Measurements from ENCODE around the gene DNA2. TPM values are rescaled to one million over a fixed set of nuclear protein-coding genes. Genes with fewer than 3 reads are reported as not detected.

Gene DNA2
- total RNA-seq, 1 experiment from 2014 or later = 43.4 TPM

DNA sequence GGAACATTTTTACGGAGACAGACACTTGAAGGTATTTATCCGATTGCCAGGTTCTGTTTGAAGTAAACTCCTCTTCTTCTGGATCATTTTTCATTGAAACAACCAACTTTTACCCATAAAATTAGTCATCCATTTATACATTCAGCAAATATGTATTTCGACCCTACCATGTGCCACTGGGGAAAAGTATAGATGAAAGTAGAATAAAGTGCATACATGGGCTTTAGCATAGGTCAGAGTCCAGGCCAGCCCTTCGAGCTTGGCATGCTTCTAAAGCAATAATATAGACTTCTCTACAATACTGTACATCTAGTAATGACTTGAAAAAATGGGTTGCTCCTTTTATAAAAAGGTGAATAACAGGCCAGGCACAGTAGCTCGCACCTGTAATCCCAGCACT lies 45.4 kb upstream of the DNA2 start:
- no peak overlapping the region for H3K9ac ChIP-seq (ENCODE audit: extremely low read depth, insufficient read length, low read length)
- H2AK5ac ChIP-seq (ENCODE audit: insufficient read length, low read length) = no peak overlapping the region
- H3K27ac ChIP-seq (ENCODE audit: insufficient read length, low read depth, low read length) = no peak overlapping the region
- peaks cover 0 to 4% of the 10 kb centered on the region in 2 experiments; a peak in 1 of 4 replicates for H3K4me1 Mint-ChIP-seq
- no peak overlapping the region for H3K14ac ChIP-seq (ENCODE audit: insufficient read depth, low read length)
- H3K27me3 Mint-ChIP-seq (ENCODE audit: low read depth) = no peaks in the 10 kb centered on the region
- no peak overlapping the region for H3K56ac ChIP-seq (ENCODE audit: insufficient read length, low read depth, low read length)
- H4K5ac ChIP-seq (ENCODE audit: insufficient read length, low read depth, low read length) = no peak overlapping the region
- H3K27ac Mint-ChIP-seq = peak overlapping the region in 1 of 3 experiments; percentile 35; a peak in 1 of 7 replicates
- no peaks in the 10 kb centered on the region for H3K27me3 ChIP-seq (ENCODE audit: insufficient read depth, low read length)
- no peak overlapping the region for H2BK120ac ChIP-seq (ENCODE audit: low read depth, low read length, poor library complexity, severe bottlenecking)
- no peak overlapping the region for H4K91ac ChIP-seq (ENCODE audit: insufficient read length, low read depth, low read length)
- H3K4me2 ChIP-seq (ENCODE audit: insufficient read depth, insufficient read length, low read length) = no peak overlapping the region
- TF ChIP-seq, protein P1, sequence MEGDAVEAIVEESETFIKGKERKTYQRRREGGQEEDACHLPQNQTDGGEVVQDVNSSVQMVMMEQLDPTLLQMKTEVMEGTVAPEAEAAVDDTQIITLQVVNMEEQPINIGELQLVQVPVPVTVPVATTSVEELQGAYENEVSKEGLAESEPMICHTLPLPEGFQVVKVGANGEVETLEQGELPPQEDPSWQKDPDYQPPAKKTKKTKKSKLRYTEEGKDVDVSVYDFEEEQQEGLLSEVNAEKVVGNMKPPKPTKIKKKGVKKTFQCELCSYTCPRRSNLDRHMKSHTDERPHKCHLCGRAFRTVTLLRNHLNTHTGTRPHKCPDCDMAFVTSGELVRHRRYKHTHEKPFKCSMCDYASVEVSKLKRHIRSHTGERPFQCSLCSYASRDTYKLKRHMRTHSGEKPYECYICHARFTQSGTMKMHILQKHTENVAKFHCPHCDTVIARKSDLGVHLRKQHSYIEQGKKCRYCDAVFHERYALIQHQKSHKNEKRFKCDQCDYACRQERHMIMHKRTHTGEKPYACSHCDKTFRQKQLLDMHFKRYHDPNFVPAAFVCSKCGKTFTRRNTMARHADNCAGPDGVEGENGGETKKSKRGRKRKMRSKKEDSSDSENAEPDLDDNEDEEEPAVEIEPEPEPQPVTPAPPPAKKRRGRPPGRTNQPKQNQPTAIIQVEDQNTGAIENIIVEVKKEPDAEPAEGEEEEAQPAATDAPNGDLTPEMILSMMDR (conservative IDR thresholded peaks at IDR 0.05) = no peak
- no peaks in the 10 kb centered on the region for H3K4me1 ChIP-seq (ENCODE audit: insufficient read depth, low read length)
- no peak overlapping the region for H3T11ph ChIP-seq (ENCODE audit: low read length)
- H3K23me2 ChIP-seq (ENCODE audit: insufficient read length, low read depth, low read length, poor library complexity, severe bottlenecking) = no peaks in the 10 kb centered on the region
- no peaks in the 10 kb centered on the region for H3K79me1 ChIP-seq (ENCODE audit: insufficient read depth, low read depth, low read length, poor library complexity, severe bottlenecking)
- no peak overlapping the region for H3K4me3 Mint-ChIP-seq
- no peak overlapping the region for H3K18ac ChIP-seq (ENCODE audit: insufficient read length, low read depth, low read length)
- no peak overlapping the region for H4K8ac ChIP-seq (replicated peaks; ENCODE audit: insufficient read length, low read depth, low read length)
- no peak overlapping the region for H2BK12ac ChIP-seq (ENCODE audit: insufficient read length, low read depth, low read length)
- no peaks in the 10 kb centered on the region for H3K79me2 ChIP-seq (ENCODE audit: insufficient read depth, low read length)
- no peak for DNase-seq
- no peak overlapping the region for H2AFZ ChIP-seq (ENCODE audit: low read length)
- no peaks in the 10 kb centered on the region for H3K9me3 Mint-ChIP-seq
- H3K36me3 Mint-ChIP-seq (ENCODE audit: insufficient read depth in 1 of 3, low read depth in 3 of 3) = peaks cover 0 to 8% (median 0%) of the 10 kb centered on the region in 3 experiments; a peak in 1 of 7 replicates
- no peak overlapping the region for H3K4ac ChIP-seq (ENCODE audit: low read depth, low read length)
- no CpG with 5 or more reads among the region's 5 CpGs for WGBS (ENCODE audit: extremely low coverage, insufficient read length, low lambda C conversion rate)
- H2BK20ac ChIP-seq (ENCODE audit: low read depth, low read length, poor library complexity, severe bottlenecking) = no peak overlapping the region
- H3K23ac ChIP-seq (ENCODE audit: insufficient read length, low read depth, low read length) = no peak overlapping the region
- no peaks in the 10 kb centered on the region for H4K20me1 ChIP-seq (ENCODE audit: control insufficient read depth, insufficient read depth, insufficient read length)
- H3K9me3 ChIP-seq (ENCODE audit: control insufficient read depth, low read depth, low read length) = no peaks in the 10 kb centered on the region
- no peak overlapping the region for H2BK15ac ChIP-seq (ENCODE audit: low read depth, low read length)
- no peak overlapping the region for H2BK5ac ChIP-seq (ENCODE audit: insufficient read length, low read length)

All from H9 (cell line).